ENCODE results near the gene ATP1A1. TPM values are rescaled to one million over a fixed set of nuclear protein-coding genes. Genes with fewer than 3 reads are reported as not detected.

ATP1A1 gene
- total RNA-seq, 1 donor from 2014 or later: 358 TPM

DNA sequence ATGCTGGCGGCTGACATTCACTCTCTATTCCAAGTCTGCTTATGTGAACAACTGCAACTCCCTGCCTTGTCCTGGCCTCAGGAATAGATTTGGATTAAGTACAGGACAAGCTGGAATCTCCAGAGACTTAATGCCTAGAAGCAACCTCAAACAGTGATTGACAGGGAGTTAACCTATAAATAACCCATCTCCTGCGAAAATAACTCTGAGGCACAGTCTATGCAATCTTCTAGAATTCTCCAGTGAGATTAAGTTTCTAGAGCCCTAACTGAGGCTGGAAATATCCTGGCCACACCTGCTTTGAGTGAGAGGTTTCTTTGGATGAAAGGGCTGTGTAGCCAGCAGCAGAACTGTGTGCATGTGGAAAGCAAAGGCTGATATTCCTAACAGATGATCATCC lies 25.3 kb upstream of the ATP1A1 start:
- TF ChIP-seq POLR2A (IDR thresholded peaks at IDR 0.05) (no peak), POLR2AphosphoS5 (IDR thresholded peaks at IDR 0.05; ENCODE audit: insufficient read depth in 1 of 2, low read depth in 1 of 2) (no peak)
- TF ChIP-seq, protein P1, sequence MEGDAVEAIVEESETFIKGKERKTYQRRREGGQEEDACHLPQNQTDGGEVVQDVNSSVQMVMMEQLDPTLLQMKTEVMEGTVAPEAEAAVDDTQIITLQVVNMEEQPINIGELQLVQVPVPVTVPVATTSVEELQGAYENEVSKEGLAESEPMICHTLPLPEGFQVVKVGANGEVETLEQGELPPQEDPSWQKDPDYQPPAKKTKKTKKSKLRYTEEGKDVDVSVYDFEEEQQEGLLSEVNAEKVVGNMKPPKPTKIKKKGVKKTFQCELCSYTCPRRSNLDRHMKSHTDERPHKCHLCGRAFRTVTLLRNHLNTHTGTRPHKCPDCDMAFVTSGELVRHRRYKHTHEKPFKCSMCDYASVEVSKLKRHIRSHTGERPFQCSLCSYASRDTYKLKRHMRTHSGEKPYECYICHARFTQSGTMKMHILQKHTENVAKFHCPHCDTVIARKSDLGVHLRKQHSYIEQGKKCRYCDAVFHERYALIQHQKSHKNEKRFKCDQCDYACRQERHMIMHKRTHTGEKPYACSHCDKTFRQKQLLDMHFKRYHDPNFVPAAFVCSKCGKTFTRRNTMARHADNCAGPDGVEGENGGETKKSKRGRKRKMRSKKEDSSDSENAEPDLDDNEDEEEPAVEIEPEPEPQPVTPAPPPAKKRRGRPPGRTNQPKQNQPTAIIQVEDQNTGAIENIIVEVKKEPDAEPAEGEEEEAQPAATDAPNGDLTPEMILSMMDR (IDR thresholded peaks at IDR 0.05): no peak
- Histone ChIP-seq H3K4me1 (no peaks in the 10 kb centered on the region), H3K27me3 (no peaks in the 10 kb centered on the region), H3K9me3 (no peaks in the 10 kb centered on the region), H3K4me3 (no peak overlapping the region), H3K27ac (no peak overlapping the region), H3K36me3 (no peaks in the 10 kb centered on the region)
- intact Hi-C loops (cut with DNase I): no loop called here
- DNase-seq (ENCODE audit: extremely low spot score in 2 of 2): no peak

DNA sequence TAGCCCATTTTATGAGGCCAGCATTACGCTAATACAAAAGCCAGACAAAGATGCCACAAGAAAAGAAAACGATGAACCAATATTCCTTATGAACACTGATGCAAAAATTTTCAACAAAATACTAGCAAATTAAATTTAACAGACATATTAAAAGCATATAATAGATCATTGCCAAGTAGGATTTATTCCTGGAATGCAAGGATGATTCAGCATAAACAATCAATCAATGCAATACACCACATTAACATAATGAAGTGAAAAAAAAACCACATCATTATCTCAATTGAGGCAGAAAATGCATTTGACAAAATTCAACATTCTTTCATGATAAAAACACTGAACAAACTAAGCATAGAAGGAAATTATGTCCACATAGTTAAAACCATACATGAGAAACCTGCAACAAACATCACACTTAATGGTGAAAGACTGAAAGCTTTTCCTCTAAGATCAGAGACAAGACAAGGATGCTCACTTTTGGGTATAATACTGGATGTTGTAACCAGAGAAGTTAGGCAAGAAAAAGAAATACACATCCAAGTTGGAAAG lies 22.9 kb upstream of the ATP1A1 start:
- Histone ChIP-seq H3K4me3 (no peak overlapping the region), H3K4me1 (no peaks in the 10 kb centered on the region), H3K27me3 (no peaks in the 10 kb centered on the region), H3K27ac (no peak overlapping the region), H3K9me3 (no peaks in the 10 kb centered on the region), H3K36me3 (no peaks in the 10 kb centered on the region)
- intact Hi-C loops (cut with DNase I): no loop called here
- TF ChIP-seq POLR2A (IDR thresholded peaks at IDR 0.05) (no peak), POLR2AphosphoS5 (IDR thresholded peaks at IDR 0.05; ENCODE audit: insufficient read depth in 1 of 2, low read depth in 1 of 2) (no peak)
- TF ChIP-seq, protein P1 (IDR thresholded peaks at IDR 0.05): no peak
- DNase-seq (ENCODE audit: extremely low spot score in 2 of 2): no peak

DNA sequence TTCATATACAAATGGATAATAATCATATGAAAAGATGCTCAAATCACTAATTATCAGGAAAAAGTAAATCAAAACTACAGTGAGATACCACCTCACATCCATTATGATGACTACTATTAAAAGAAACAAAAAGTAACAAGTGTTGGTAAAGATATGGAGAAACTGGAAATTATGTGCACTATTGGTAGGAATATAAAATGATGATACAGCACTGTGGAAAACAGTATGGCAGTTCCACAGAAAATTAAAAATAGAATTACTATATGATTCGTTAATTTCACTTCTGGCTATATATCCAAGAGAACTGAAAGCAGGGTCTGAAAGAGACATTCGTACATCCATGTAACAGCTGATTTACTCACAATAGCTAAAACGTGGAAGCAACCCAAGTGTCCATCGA lies 21.1 kb upstream of the ATP1A1 start:
- intact Hi-C loops (cut with DNase I): no loop called here
- Histone ChIP-seq H3K27ac (no peak overlapping the region), H3K9me3 (no peaks in the 10 kb centered on the region), H3K36me3 (no peaks in the 10 kb centered on the region), H3K4me1 (no peaks in the 10 kb centered on the region), H3K4me3 (no peak overlapping the region), H3K27me3 (no peaks in the 10 kb centered on the region)
- TF ChIP-seq POLR2A (IDR thresholded peaks at IDR 0.05) (no peak), POLR2AphosphoS5 (IDR thresholded peaks at IDR 0.05; ENCODE audit: insufficient read depth in 1 of 2, low read depth in 1 of 2) (no peak)
- TF ChIP-seq, protein P1 (IDR thresholded peaks at IDR 0.05): no peak
- DNase-seq (ENCODE audit: extremely low spot score in 2 of 2): no peak

GRCh38 chr1:116352349-116352813 lies 20.7 kb upstream of the ATP1A1 start:
- H3K4me1 ChIP-seq: no peaks in the 10 kb centered on the region
- DNase-seq (ENCODE audit: extremely low spot score in 2 of 2): no peak
- H3K36me3 ChIP-seq: no peaks in the 10 kb centered on the region
- no peak overlapping the region for H3K27ac ChIP-seq
- intact Hi-C loops (cut with DNase I): no loop called here
- H3K9me3 ChIP-seq: no peaks in the 10 kb centered on the region
- no peak overlapping the region for H3K4me3 ChIP-seq
- H3K27me3 ChIP-seq: no peaks in the 10 kb centered on the region
- TF ChIP-seq, protein P1 (IDR thresholded peaks at IDR 0.05): no peak
- TF ChIP-seq POLR2AphosphoS5 (IDR thresholded peaks at IDR 0.05; ENCODE audit: insufficient read depth in 1 of 2, low read depth in 1 of 2) (no peak), POLR2A (IDR thresholded peaks at IDR 0.05) (no peak)

DNA sequence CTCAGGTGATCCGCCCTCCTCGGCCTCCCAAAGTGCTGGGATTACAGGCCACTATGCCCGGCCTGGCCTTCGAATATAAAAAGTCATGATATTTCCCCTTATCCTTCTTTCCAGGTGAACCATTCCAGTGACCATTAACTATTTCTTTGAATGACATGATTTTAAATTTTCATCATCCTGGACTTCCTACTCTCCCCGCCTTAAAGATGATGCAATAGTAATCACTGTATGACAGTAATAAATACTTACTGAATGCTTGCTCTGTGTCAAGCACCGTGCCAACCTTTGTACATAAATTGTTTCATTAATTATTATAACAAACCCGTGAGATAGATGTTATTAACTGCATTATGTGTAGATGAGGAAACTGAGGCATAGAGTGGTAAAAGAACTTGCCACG lies 19.9 kb upstream of the ATP1A1 start:
- Histone ChIP-seq H3K27ac (no peak overlapping the region), H3K4me3 (no peak overlapping the region), H3K27me3 (no peaks in the 10 kb centered on the region), H3K36me3 (no peaks in the 10 kb centered on the region), H3K4me1 (no peaks in the 10 kb centered on the region), H3K9me3 (no peaks in the 10 kb centered on the region)
- no peak for DNase-seq (ENCODE audit: extremely low spot score in 2 of 2)
- TF ChIP-seq POLR2AphosphoS5 (IDR thresholded peaks at IDR 0.05; ENCODE audit: insufficient read depth in 1 of 2, low read depth in 1 of 2) (no peak), POLR2A (IDR thresholded peaks at IDR 0.05) (no peak)
- TF ChIP-seq, protein P1 (IDR thresholded peaks at IDR 0.05): no peak
- intact Hi-C loops (cut with DNase I): no loop called here

Data from vagina (tissue), 2 donors.